ENCODE results near the gene AGAP6.
"Not testable (repeated sequence)": the region's sequence is repeated elsewhere in the genome, so short reads cannot be mapped to it uniquely, and the experiment has no call there.

GRCh38 chr10:50046457-50046856 lies 58.3 kb downstream of the AGAP6 start:
- TF ChIP-seq, protein P1, sequence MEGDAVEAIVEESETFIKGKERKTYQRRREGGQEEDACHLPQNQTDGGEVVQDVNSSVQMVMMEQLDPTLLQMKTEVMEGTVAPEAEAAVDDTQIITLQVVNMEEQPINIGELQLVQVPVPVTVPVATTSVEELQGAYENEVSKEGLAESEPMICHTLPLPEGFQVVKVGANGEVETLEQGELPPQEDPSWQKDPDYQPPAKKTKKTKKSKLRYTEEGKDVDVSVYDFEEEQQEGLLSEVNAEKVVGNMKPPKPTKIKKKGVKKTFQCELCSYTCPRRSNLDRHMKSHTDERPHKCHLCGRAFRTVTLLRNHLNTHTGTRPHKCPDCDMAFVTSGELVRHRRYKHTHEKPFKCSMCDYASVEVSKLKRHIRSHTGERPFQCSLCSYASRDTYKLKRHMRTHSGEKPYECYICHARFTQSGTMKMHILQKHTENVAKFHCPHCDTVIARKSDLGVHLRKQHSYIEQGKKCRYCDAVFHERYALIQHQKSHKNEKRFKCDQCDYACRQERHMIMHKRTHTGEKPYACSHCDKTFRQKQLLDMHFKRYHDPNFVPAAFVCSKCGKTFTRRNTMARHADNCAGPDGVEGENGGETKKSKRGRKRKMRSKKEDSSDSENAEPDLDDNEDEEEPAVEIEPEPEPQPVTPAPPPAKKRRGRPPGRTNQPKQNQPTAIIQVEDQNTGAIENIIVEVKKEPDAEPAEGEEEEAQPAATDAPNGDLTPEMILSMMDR (IDR thresholded peaks at IDR 0.05) = not testable (repeated sequence)
- TF ChIP-seq POLR2A (IDR thresholded peaks at IDR 0.05) = not testable (repeated sequence)
